Nephron (organoid): ENCODE data around the gene MTHFD1L.

Source experiments
- H3K27ac Mint-ChIP-seq, 3 experiments: 2 replicates each; pipeline ENCODE4 v1.8.0; 2020; ENCODE audit warnings: mixed read lengths in 3 of 3, mild to moderate bottlenecking in 2 of 3, moderate library complexity in 1 of 3
- H3K27me3 Mint-ChIP-seq: 2 replicates; pipeline ENCODE4 v1.8.0; 2021; ENCODE audit warnings: low read depth, mild to moderate bottlenecking, moderate library complexity, mixed read lengths
- H3K36me3 Mint-ChIP-seq: 2 replicates; pipeline ENCODE4 v1.8.0; 2020; ENCODE audit warnings: low read depth, mixed read lengths
- H3K4me1 Mint-ChIP-seq: 2 replicates; pipeline ENCODE4 v1.8.0; 2020; ENCODE audit warnings: mixed read lengths
- H3K4me3 Mint-ChIP-seq, 3 experiments: 2 replicates each; pipeline ENCODE4 v1.8.0; 2020; ENCODE audit warnings: mild to moderate bottlenecking in 3 of 3, mixed read lengths in 3 of 3, moderate library complexity in 2 of 3
- H3K9me3 Mint-ChIP-seq: 2 replicates; pipeline ENCODE4 v1.8.0; 2020; ENCODE audit warnings: mixed read lengths
- CTCF ChIP-seq, 3 experiments: fragments of 200-600 bp; sonication (generic); IDR thresholded peaks; one replicate each; pipeline ENCODE4 v1.5.0; 2021; ENCODE audit warnings: antibody characterized with exemption in 3 of 3; ENCODE audit not compliant: unreplicated experiment in 3 of 3

MTHFD1L gene

GRCh38 chr6:151075005-151075404 lies 209.5 kb downstream of the MTHFD1L start:
- Mint-ChIP-seq H3K27ac (no peak overlapping the region), H3K36me3 (peaks cover 69% of the 10 kb centered on the region), H3K4me3 (no peak overlapping the region), H3K4me1 (peaks cover 28% of the 10 kb centered on the region), H3K9me3 (peaks cover 37% of the 10 kb centered on the region), H3K27me3 (no peaks in the 10 kb centered on the region)
- TF ChIP-seq CTCF (IDR thresholded peaks at IDR 0.05; ENCODE audit: unreplicated experiment in 3 of 3), result no peak

DNA sequence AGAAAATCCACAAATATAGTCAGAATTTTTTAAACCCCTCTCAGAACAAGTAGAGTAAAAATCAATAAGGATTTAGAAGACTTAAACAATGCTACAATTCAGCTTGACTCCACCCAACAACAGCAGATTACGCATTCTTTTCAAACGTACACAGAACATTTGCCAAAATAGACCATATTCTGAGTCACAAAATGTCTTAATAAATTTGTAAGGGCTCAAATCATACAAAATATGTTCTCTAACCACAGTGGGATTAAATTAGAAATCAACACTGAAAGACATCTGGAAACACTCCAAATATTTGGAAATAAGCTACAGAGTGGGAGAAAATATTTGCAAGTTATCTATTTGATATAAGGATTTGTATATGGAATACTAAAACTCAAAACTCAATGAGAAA lies 210.0 kb downstream of the MTHFD1L start:
- Mint-ChIP-seq H3K9me3 (peaks cover 40% of the 10 kb centered on the region), H3K27me3 (no peaks in the 10 kb centered on the region), H3K4me1 (peaks cover 23% of the 10 kb centered on the region), H3K36me3 (peaks cover 69% of the 10 kb centered on the region), H3K4me3 (no peak overlapping the region), H3K27ac (peak overlapping the region in 1 of 3 experiments; percentile 29)
- no peak for TF ChIP-seq CTCF (IDR thresholded peaks at IDR 0.05; ENCODE audit: unreplicated experiment in 3 of 3)

DNA sequence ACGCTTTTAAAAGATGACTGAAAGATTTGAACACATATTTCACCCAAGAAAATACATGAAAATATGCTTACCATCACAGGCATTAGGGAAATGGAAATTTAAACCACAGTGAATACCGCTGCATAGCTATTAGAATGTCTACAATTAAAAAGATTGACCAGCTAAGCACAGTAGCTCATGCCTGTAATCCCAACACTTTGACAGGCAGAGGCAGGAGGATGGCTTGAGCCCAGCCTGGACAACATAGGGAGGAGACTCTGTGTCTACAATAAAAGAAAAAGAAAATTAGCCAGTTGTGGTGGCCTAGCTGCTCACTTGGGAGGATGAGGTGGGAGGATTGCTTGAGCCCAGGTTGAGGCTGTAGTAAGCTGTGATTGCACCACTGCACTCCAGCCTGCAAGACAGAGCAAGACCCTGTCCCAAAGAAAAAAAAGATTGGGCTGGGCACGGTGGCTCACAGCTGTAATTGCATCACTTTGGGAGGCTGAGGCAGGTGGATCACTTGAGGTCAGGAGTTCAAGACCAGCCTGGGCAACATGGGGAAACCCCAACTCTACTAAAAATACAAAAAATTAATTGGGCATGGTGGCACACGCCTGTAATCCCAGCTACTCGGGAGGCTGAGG lies 210.5 kb downstream of the MTHFD1L start:
- peak overlapping the region in 1 of 3 experiments; percentile 29 for H3K27ac Mint-ChIP-seq
- H3K9me3 Mint-ChIP-seq, result peaks cover 38% of the 10 kb centered on the region
- no peak for TF ChIP-seq CTCF (IDR thresholded peaks at IDR 0.05; ENCODE audit: unreplicated experiment in 3 of 3)
- H3K4me3 Mint-ChIP-seq, result no peak overlapping the region
- peaks cover 20% of the 10 kb centered on the region for H3K4me1 Mint-ChIP-seq
- peaks cover 71% of the 10 kb centered on the region for H3K36me3 Mint-ChIP-seq
- no peaks in the 10 kb centered on the region for H3K27me3 Mint-ChIP-seq

GRCh38 chr6:151078655-151079054 lies 213.2 kb downstream of the MTHFD1L start:
- peaks cover 55% of the 10 kb centered on the region for H3K36me3 Mint-ChIP-seq
- H3K4me1 Mint-ChIP-seq, result peaks cover 8% of the 10 kb centered on the region
- H3K27me3 Mint-ChIP-seq, result no peaks in the 10 kb centered on the region
- H3K27ac Mint-ChIP-seq, result no peak overlapping the region
- H3K9me3 Mint-ChIP-seq, result peaks cover 29% of the 10 kb centered on the region
- no peak overlapping the region for H3K4me3 Mint-ChIP-seq
- TF ChIP-seq CTCF (IDR thresholded peaks at IDR 0.05; ENCODE audit: unreplicated experiment in 3 of 3), result no peak

DNA sequence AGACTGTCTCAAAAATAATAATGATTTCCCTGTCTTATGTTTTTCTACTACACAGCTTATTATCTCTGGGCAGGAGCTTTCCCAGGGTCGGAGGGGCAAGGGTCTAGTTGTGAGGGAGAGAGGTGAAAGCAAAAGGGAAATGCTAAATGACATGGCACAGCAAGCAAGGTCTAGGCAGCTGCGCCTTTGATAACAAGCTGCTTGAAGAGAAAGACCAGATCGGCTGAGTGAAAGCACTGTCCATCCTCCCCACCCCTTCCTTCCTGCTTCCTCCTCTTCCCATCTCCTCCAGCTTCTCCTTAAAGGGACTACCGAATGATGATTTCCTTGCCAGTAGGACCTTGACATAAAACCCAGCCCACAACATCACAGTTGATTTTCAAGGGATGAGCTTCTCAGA lies 216.2 kb downstream of the MTHFD1L start:
- peaks cover 4% of the 10 kb centered on the region for H3K4me1 Mint-ChIP-seq
- no peak for TF ChIP-seq CTCF (IDR thresholded peaks at IDR 0.05; ENCODE audit: unreplicated experiment in 3 of 3)
- H3K9me3 Mint-ChIP-seq, result peaks cover 13% of the 10 kb centered on the region
- no peak overlapping the region for H3K4me3 Mint-ChIP-seq
- H3K27ac Mint-ChIP-seq, result peak overlapping the region in 1 of 3 experiments; percentile 63
- H3K36me3 Mint-ChIP-seq, result peaks cover 30% of the 10 kb centered on the region
- H3K27me3 Mint-ChIP-seq, result no peaks in the 10 kb centered on the region

DNA sequence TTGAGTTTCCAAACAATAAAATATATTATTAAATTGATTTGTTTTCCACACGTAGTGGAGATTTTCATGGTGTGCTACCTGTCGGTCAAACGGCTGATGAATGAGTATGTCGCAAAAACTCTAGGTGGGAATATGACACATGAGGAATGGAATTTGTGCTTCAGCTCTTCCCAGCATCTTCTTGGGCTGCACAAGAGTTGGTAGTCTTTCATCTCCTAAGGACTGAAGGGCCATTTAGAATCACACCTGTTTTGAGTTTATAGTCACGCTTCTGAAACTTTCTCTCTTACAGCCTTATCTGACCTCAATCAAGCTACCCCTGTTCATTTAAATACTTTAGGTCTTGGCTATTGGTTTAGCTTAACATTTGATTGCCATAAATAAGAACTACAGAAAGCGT lies 216.6 kb downstream of the MTHFD1L start:
- TF ChIP-seq CTCF (IDR thresholded peaks at IDR 0.05; ENCODE audit: unreplicated experiment in 3 of 3), result no peak
- Mint-ChIP-seq H3K4me3 (no peak overlapping the region), H3K9me3 (peaks cover 9% of the 10 kb centered on the region), H3K4me1 (peaks cover 4% of the 10 kb centered on the region), H3K36me3 (peaks cover 27% of the 10 kb centered on the region), H3K27ac (peak overlapping the region in 1 of 3 experiments; percentile 63), H3K27me3 (no peaks in the 10 kb centered on the region)
